DOHH2 (cell line): ENCODE data around the gene POLR2I.

Experiments
- CTCF ChIP-seq: fragments of 200-600 bp; sonication (generic); IDR thresholded peaks from one replicate; pipeline ENCODE4 v1.5.1; 2014; ENCODE audit warnings: antibody characterized with exemption, mild to moderate bottlenecking, low read depth, low read length; ENCODE audit not compliant: poor library complexity, severe bottlenecking
- EZH2phosphoT487 ChIP-seq: fragments of 200-600 bp; sonication (generic); IDR thresholded peaks from 2 replicates; pipeline ENCODE4 v1.6.1; 2017; ENCODE audit warnings: borderline replicate concordance, mild to moderate bottlenecking, antibody characterized with exemption, low read length, moderate library complexity, mixed read lengths

DNA sequence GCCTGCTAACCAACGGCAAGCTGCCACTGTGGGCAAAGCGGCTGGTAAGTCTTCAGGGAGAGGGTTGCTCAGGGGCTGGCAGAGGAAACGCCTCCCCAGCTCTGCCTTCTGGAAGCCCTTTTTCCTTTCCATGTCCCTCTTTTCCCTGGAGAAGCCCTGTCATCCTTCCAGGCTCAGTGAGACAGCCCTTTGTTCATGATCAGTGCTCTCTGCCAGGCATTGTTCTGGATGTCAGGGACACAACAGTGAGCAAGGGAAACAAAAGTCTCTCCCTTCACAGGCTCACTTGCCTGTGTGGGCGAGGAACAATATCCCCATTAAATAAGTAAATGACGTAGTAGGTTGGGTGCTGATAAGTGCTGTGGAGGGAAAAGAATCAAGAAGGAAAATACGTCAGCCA is 17.6 kb downstream of the POLR2I start:
- TF ChIP-seq CTCF (no peak), EZH2phosphoT487 (no peak)
